NCI-H1930 (cell line): Measurements from ENCODE around the gene PLAC1.

Experiments
- DNase-seq, 2 experiments: peaks; one replicate each; lab custom pipeline; 2025; lab: John Stamatoyannopoulos, UW

Gene PLAC1

GRCh38 chrX:134670134-134670924, 12.1 kb upstream of the PLAC1 start:
- no peak for DNase-seq

- no peak for DNase-seq
Observed at GRCh38 chrX:134669378-134670098, 11.3 kb upstream of the PLAC1 start.

- DNase-seq: no peak
Observed at GRCh38 chrX:134664202-134664601, 5.9 kb upstream of the PLAC1 start.

GRCh38 chrX:134661295-134661694, 3.0 kb upstream of the PLAC1 start:
- no peak for DNase-seq

- no peak for DNase-seq
Observed at GRCh38 chrX:134660627-134661026, 2.4 kb upstream of the PLAC1 start.

- DNase-seq: no peak
Observed at GRCh38 chrX:134659761-134660160, 1.5 kb upstream of the PLAC1 start.

GRCh38 chrX:134658760-134659023, 421 bp upstream of the PLAC1 start:
- no peak for DNase-seq

GRCh38 chrX:134654398-134655012, 3.8 kb downstream of the PLAC1 start:
- no peak for DNase-seq

- DNase-seq: no peak
Observed at GRCh38 chrX:134653835-134654234, 4.4 kb downstream of the PLAC1 start.

- DNase-seq: no peak
Observed at GRCh38 chrX:134650701-134651100, 7.6 kb downstream of the PLAC1 start.

- DNase-seq: no peak
Observed at GRCh38 chrX:134649770-134650169, 8.5 kb downstream of the PLAC1 start.

- DNase-seq: no peak
Observed at GRCh38 chrX:134647477-134647877, 10.8 kb downstream of the PLAC1 start.

GRCh38 chrX:134646691-134647090, 11.6 kb downstream of the PLAC1 start:
- DNase-seq: no peak

GRCh38 chrX:134645936-134646543, 12.2 kb downstream of the PLAC1 start:
- no peak for DNase-seq

- DNase-seq: no peak
Observed at GRCh38 chrX:134642386-134642785, 15.9 kb downstream of the PLAC1 start.

- DNase-seq: no peak
Observed at GRCh38 chrX:134641346-134641745, 16.9 kb downstream of the PLAC1 start.

GRCh38 chrX:134640914-134641313, 17.4 kb downstream of the PLAC1 start:
- no peak for DNase-seq

- no peak for DNase-seq
Observed at GRCh38 chrX:134636851-134637250, 21.4 kb downstream of the PLAC1 start.

GRCh38 chrX:134634691-134635090, 23.6 kb downstream of the PLAC1 start:
- DNase-seq: no peak

- no peak for DNase-seq
Observed at GRCh38 chrX:134633832-134634231, 24.4 kb downstream of the PLAC1 start.

- DNase-seq: no peak
Observed at GRCh38 chrX:134633394-134633793, 24.9 kb downstream of the PLAC1 start.

- DNase-seq: no peak
Observed at GRCh38 chrX:134632355-134632754, 25.9 kb downstream of the PLAC1 start.
